CD14-positive monocyte (primary cell): ENCODE results near the gene CEP19. TPM values are rescaled to one million over a fixed set of nuclear protein-coding genes. Genes with fewer than 3 reads are reported as not detected.
A peak's percentile ranks its signal among the peaks of the same experiment; 100 is the strongest.

Experiments used
- DNase-seq, 3 donors: peaks; one replicate each; pipeline ENCODE4 v3.0.0-alpha.2; 2011 to 2022
- H2AFZ ChIP-seq: 2 replicates; pipeline ENCODE4 v1.6.0; 2012; ENCODE audit warnings: mild to moderate bottlenecking, low read depth, low read length, inconsistent platforms; ENCODE audit not compliant: insufficient read depth, poor library complexity, severe bottlenecking
- H3K27ac ChIP-seq, 2 donors: 1 replicate in 1 of 2; 2 replicates in 1 of 2; pipeline ENCODE4 v1.5.1; 2012 to 2013; ENCODE audit warnings: low read length in 2 of 2, control low read depth in 1 of 2, inconsistent platforms in 1 of 2, low read depth in 1 of 2, mild to moderate bottlenecking in 1 of 2
- H3K27me3 ChIP-seq, 2 donors: one replicate each; pipeline versions ENCODE4 v1.6.0 to v1.6.1; 2011 to 2013; ENCODE audit warnings: low read length in 2 of 2; ENCODE audit not compliant: control insufficient read depth in 2 of 2, insufficient read depth in 2 of 2
- H3K36me3 ChIP-seq, 2 donors: replicated peaks in 1 of 2; 1 replicate in 1 of 2; 2 replicates in 1 of 2; pipeline versions ENCODE4 v1.5.1 to v1.6.1; 2012 to 2013; ENCODE audit warnings: low read length in 2 of 2, control low read depth in 1 of 2, inconsistent platforms in 1 of 2, mild to moderate bottlenecking in 1 of 2; ENCODE audit not compliant: insufficient read depth in 2 of 2, control insufficient read depth in 1 of 2
- H3K4me1 ChIP-seq, 2 donors: 1 replicate in 1 of 2; 2 replicates in 1 of 2; pipeline versions ENCODE4 v1.5.1 to v1.6.1; 2012 to 2013; ENCODE audit warnings: low read length in 2 of 2, control low read depth in 1 of 2, inconsistent platforms in 1 of 2, mild to moderate bottlenecking in 1 of 2, moderate library complexity in 1 of 2; ENCODE audit not compliant: insufficient read depth in 2 of 2, control insufficient read depth in 1 of 2
- H3K4me2 ChIP-seq: replicated peaks from 2 replicates; pipeline ENCODE3; 2012; ENCODE audit warnings: low read length, moderate library complexity, mild to moderate bottlenecking; ENCODE audit not compliant: poor library complexity, severe bottlenecking; ENCODE audit errors: extremely low read depth
- H3K4me3 ChIP-seq, 3 experiments: fragments of 200-600 bp in 1 of 3; sonication (generic) in 1 of 3; replicated peaks in 1 of 3; 1 replicate in 2 of 3; 2 replicates in 1 of 3; pipeline ENCODE4 v1.5.1; 2011 to 2013; ENCODE audit warnings: low read length in 3 of 3, mild to moderate bottlenecking in 3 of 3, control low read depth in 2 of 3, low read depth in 2 of 3, inconsistent platforms in 1 of 3, moderate library complexity in 1 of 3
- H3K79me2 ChIP-seq: 2 replicates; pipeline ENCODE4 v1.6.0; 2012; ENCODE audit warnings: mild to moderate bottlenecking, control low read depth, inconsistent platforms, low read length, moderate library complexity; ENCODE audit not compliant: insufficient read depth
- H3K9ac ChIP-seq: 2 replicates; pipeline ENCODE4 v1.6.0; 2017; ENCODE audit warnings: low read length, mild to moderate bottlenecking; ENCODE audit not compliant: insufficient read depth, poor library complexity, severe bottlenecking
- H3K9me3 ChIP-seq, 2 donors: replicated peaks in 1 of 2; 1 replicate in 1 of 2; 2 replicates in 1 of 2; pipeline versions ENCODE4 v1.5.1 to v1.6.1; 2012 to 2013; ENCODE audit warnings: low read length in 2 of 2, control low read depth in 1 of 2; ENCODE audit not compliant: control insufficient read depth in 1 of 2, insufficient read depth in 1 of 2
- H4K20me1 ChIP-seq: 2 replicates; pipeline ENCODE4 v1.6.0; 2012; ENCODE audit warnings: mild to moderate bottlenecking, low read length, control low read depth, moderate library complexity; ENCODE audit not compliant: insufficient read depth
- H3K27ac Mint-ChIP-seq, 7 donors: one replicate each; pipeline ENCODE4 v1.8.0; 2020; ENCODE audit warnings: mild to moderate bottlenecking in 7 of 7, mixed read lengths in 7 of 7, moderate library complexity in 6 of 7, inconsistent platforms in 2 of 7
- H3K27me3 Mint-ChIP-seq, 3 donors: one replicate each; pipeline ENCODE4 v1.8.0; 2021 to 2022; ENCODE audit warnings: low read depth in 3 of 3, mild to moderate bottlenecking in 3 of 3, mixed read lengths in 3 of 3, moderate library complexity in 3 of 3, inconsistent platforms in 1 of 3
- H3K36me3 Mint-ChIP-seq, 2 donors: one replicate each; pipeline ENCODE4 v1.8.0; 2020; ENCODE audit warnings: mixed read lengths in 2 of 2, inconsistent platforms in 1 of 2, mild to moderate bottlenecking in 1 of 2
- H3K4me1 Mint-ChIP-seq: one replicate; pipeline ENCODE4 v1.8.0; 2020; ENCODE audit warnings: mild to moderate bottlenecking, mixed read lengths
- H3K4me3 Mint-ChIP-seq, 2 donors: one replicate each; pipeline ENCODE4 v1.8.0; 2020; ENCODE audit warnings: mild to moderate bottlenecking in 2 of 2, mixed read lengths in 2 of 2, moderate library complexity in 1 of 2
- H3K9me3 Mint-ChIP-seq, 7 donors: one replicate each; pipeline ENCODE4 v1.8.0; 2020 to 2022; ENCODE audit warnings: mixed read lengths in 7 of 7, mild to moderate bottlenecking in 6 of 7, moderate library complexity in 6 of 7, inconsistent platforms in 2 of 7
- WGBS: methylation state at CpG from one replicate; pipeline ENCODE4 v1.1.5; 2013; ENCODE audit warnings: missing lambda C conversion rate; ENCODE audit not compliant: insufficient coverage; 5-methylcytosine and 5-hydroxymethylcytosine counted together
- intact Hi-C, 2 donors: fragments of 100-400 bp; cut with micrococcal nuclease; formaldehyde crosslinking; loops; one replicate each; pipeline versions ENCODE4 v1.15.0 to v1.15.1; 2023
- polyA plus RNA-seq, 3 donors: library from polyadenylated mRNA; depleted of rRNA in 1 of 3; unstranded in 2 of 3; stranded (reverse) in 1 of 3; fragments of 300-500 nt in 2 of 3; fragments of >200 nt in 1 of 3; fragmentation: Illumina TruSeq in 2 of 3; gene quantifications; 1 replicate in 2 of 3; 2 replicates in 1 of 3; pipeline ENCODE4 v1.2.3, GENCODE V29; 2012 to 2021
- TF ChIP-seq, protein P1 (sequence below): fragments of 200-600 bp; IDR thresholded peaks from one replicate; pipeline ENCODE4 v1.8.0; 2022; ENCODE audit warnings: antibody characterized with exemption, mild to moderate bottlenecking

Gene CEP19
- polyA plus RNA-seq, 3 donors: 1.7 to 3.2 (median 2.7) TPM

DNA sequence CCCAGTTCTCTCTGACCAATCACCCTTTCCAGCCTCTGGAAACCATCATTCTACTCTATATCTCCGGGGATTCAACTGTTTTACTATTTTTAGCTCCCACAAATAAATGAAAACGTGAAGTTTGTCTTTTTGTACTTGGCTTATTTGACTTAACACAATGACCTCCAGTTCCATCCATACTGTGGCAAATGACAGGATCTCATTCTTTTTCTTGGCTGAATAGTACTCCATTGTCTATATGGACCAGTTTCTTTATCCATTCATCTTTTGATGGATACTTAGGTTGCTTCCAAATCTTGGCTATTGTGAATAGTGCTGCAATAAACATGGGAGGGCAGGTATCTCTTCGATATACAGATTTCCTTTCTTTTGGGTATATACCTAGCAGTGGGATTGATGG is 38.4 kb downstream of the CEP19 start:
- Mint-ChIP-seq H3K4me3 (no peak overlapping the region), H3K27me3 (no peaks in the 10 kb centered on the region), H3K36me3 (peaks cover 12 to 20% of the 10 kb centered on the region in 2 donors), H3K4me1 (peaks cover 45% of the 10 kb centered on the region), H3K27ac (no peak overlapping the region), H3K9me3 (peaks cover 0 to 5% (median 0%) of the 10 kb centered on the region in 7 donors)
- no peak overlapping the region for H3K4me2 ChIP-seq
- peaks cover 32% of the 10 kb centered on the region for H3K79me2 ChIP-seq
- H3K27me3 ChIP-seq: no peaks in the 10 kb centered on the region
- TF ChIP-seq, protein P1, sequence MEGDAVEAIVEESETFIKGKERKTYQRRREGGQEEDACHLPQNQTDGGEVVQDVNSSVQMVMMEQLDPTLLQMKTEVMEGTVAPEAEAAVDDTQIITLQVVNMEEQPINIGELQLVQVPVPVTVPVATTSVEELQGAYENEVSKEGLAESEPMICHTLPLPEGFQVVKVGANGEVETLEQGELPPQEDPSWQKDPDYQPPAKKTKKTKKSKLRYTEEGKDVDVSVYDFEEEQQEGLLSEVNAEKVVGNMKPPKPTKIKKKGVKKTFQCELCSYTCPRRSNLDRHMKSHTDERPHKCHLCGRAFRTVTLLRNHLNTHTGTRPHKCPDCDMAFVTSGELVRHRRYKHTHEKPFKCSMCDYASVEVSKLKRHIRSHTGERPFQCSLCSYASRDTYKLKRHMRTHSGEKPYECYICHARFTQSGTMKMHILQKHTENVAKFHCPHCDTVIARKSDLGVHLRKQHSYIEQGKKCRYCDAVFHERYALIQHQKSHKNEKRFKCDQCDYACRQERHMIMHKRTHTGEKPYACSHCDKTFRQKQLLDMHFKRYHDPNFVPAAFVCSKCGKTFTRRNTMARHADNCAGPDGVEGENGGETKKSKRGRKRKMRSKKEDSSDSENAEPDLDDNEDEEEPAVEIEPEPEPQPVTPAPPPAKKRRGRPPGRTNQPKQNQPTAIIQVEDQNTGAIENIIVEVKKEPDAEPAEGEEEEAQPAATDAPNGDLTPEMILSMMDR: no peak
- H3K27ac ChIP-seq: no peak overlapping the region
- H3K9ac ChIP-seq: no peak overlapping the region
- intact Hi-C loops: no loop called here
- H3K4me3 ChIP-seq: no peak overlapping the region
- H3K4me1 ChIP-seq: peaks cover 39 to 46% of the 10 kb centered on the region in 2 donors
- no peak overlapping the region for H2AFZ ChIP-seq
- H4K20me1 ChIP-seq: no peaks in the 10 kb centered on the region
- no peaks in the 10 kb centered on the region for H3K9me3 ChIP-seq
- DNase-seq: no peak
- no peaks in the 10 kb centered on the region for H3K36me3 ChIP-seq
- WGBS: no CpG with 5 or more reads among the region's 3 CpGs

DNA sequence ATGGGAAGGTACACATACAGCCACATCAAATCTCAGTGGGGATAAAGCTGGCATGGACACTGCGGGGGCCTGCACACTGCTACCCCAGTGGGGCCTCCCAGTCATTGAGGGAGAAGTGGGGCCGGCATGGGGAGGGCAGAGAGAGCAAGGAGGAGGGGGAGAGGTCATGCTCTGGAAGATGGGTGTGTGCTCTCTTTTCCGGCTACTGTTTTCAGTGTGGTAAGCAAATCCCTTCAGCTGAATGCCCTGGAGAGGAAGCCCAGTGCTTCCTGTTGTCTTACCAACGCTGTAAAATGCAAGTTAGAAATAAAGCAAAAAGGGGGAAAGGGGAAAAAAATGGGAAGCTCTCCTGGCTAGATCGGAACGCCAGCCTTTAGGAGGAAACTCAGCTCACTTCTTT is 41.7 kb downstream of the CEP19 start:
- Histone ChIP-seq H3K4me2 (peak overlapping the region; percentile 71), H2AFZ (peak overlapping the region; percentile 39)

More for the DNA sequence above, 41.7 kb downstream of the CEP19 start:
- Histone ChIP-seq H3K9me3 (no peaks in the 10 kb centered on the region), H3K4me3 (peak overlapping the region in 1 of 3 experiments; percentile 33), H3K79me2 (peaks cover 27% of the 10 kb centered on the region), H3K27me3 (no peaks in the 10 kb centered on the region), H4K20me1 (peaks cover 8% of the 10 kb centered on the region), H3K27ac (peak overlapping the region; percentile 62 to 67), H3K4me1 (peaks cover 25% of the 10 kb centered on the region in 2 donors), H3K36me3 (peaks cover 0 to 4% of the 10 kb centered on the region in 2 donors), H3K9ac (peak overlapping the region; percentile 34)
- Mint-ChIP-seq H3K4me3 (peak overlapping the region; percentile 29 to 73), H3K36me3 (peaks cover 7 to 29% of the 10 kb centered on the region in 2 donors), H3K27ac (peak overlapping the region; percentile 75 to 92 (median 87)), H3K4me1 (peaks cover 52% of the 10 kb centered on the region), H3K27me3 (peaks cover 0 to 1% (median 0%) of the 10 kb centered on the region in 3 donors), H3K9me3 (peaks cover 0 to 2% (median 0%) of the 10 kb centered on the region in 7 donors)
- TF ChIP-seq, protein P1: no peak
- intact Hi-C loops: no loop called here
- 0% methylated on average over 2 of the region's 6 CpGs for WGBS
- DNase-seq: peak in 2 of 3 donors; percentile 24 to 44
